ENCODE results near the gene KIF26A.
"Not testable (repeated sequence)": the region's sequence is repeated elsewhere in the genome, so short reads cannot be mapped to it uniquely, and the experiment has no call there.

- TF ChIP-seq, protein P1, sequence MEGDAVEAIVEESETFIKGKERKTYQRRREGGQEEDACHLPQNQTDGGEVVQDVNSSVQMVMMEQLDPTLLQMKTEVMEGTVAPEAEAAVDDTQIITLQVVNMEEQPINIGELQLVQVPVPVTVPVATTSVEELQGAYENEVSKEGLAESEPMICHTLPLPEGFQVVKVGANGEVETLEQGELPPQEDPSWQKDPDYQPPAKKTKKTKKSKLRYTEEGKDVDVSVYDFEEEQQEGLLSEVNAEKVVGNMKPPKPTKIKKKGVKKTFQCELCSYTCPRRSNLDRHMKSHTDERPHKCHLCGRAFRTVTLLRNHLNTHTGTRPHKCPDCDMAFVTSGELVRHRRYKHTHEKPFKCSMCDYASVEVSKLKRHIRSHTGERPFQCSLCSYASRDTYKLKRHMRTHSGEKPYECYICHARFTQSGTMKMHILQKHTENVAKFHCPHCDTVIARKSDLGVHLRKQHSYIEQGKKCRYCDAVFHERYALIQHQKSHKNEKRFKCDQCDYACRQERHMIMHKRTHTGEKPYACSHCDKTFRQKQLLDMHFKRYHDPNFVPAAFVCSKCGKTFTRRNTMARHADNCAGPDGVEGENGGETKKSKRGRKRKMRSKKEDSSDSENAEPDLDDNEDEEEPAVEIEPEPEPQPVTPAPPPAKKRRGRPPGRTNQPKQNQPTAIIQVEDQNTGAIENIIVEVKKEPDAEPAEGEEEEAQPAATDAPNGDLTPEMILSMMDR (IDR thresholded peaks at IDR 0.05), result not testable (repeated sequence)
- TF ChIP-seq POLR2A (IDR thresholded peaks at IDR 0.05), result not testable (repeated sequence)
These were observed 70.7 kb downstream of the KIF26A start for GRCh38 chr14:104209071-104209470.
